Mesendoderm (in vitro differentiated cells): ENCODE measurements around the gene ABCC4.

Experiments used
- DNase-seq: peaks from one replicate; pipeline ENCODE4 v3.0.0; 2013
- H2AK5ac ChIP-seq: 2 replicates; pipeline ENCODE4 v1.6.1; 2013; ENCODE audit warnings: low read length, inconsistent platforms
- H2BK120ac ChIP-seq: 2 replicates; pipeline ENCODE4 v1.6.1; 2013; ENCODE audit warnings: low read depth, mild to moderate bottlenecking, low read length, moderate library complexity, mixed read lengths
- H2BK15ac ChIP-seq: replicated peaks from 2 replicates; pipeline ENCODE4 v1.6.1; 2013; ENCODE audit warnings: low read depth, mild to moderate bottlenecking, moderate library complexity
- H2BK5ac ChIP-seq: 2 replicates; pipeline ENCODE4 v1.6.1; 2013; ENCODE audit warnings: low read length, inconsistent platforms
- H3K18ac ChIP-seq: 2 replicates; pipeline ENCODE4 v1.6.1; 2013; ENCODE audit warnings: mild to moderate bottlenecking, low read length, mixed read lengths
- H3K23ac ChIP-seq: one replicate; pipeline ENCODE4 v1.6.1; 2013; ENCODE audit warnings: low read length
- H3K27ac ChIP-seq: 2 replicates; pipeline ENCODE4 v1.5.1; 2013; ENCODE audit warnings: low read depth, mild to moderate bottlenecking, inconsistent platforms, low read length, moderate library complexity
- H3K27me3 ChIP-seq: 2 replicates; pipeline ENCODE4 v1.6.1; 2013; ENCODE audit warnings: low read length, control low read depth, mild to moderate bottlenecking, inconsistent platforms; ENCODE audit not compliant: insufficient read depth, poor library complexity
- H3K36me3 ChIP-seq: 2 replicates; pipeline ENCODE4 v1.6.1; 2013; ENCODE audit warnings: low read length, inconsistent platforms; ENCODE audit not compliant: control insufficient read depth, insufficient read depth
- H3K4ac ChIP-seq: one replicate; pipeline ENCODE4 v1.6.1; 2013; ENCODE audit warnings: low read depth, mild to moderate bottlenecking, low read length, moderate library complexity
- H3K4me1 ChIP-seq: 2 replicates; pipeline ENCODE4 v1.6.1; 2013; ENCODE audit warnings: low read depth, low read length, inconsistent platforms; ENCODE audit not compliant: control insufficient read depth
- H3K4me2 ChIP-seq: 2 replicates; pipeline ENCODE4 v1.6.1; 2013; ENCODE audit warnings: low read length
- H3K4me3 ChIP-seq: 2 replicates; pipeline ENCODE4 v1.5.1; 2013; ENCODE audit warnings: mild to moderate bottlenecking, low read length
- H3K56ac ChIP-seq: one replicate; pipeline ENCODE4 v1.6.1; 2013; ENCODE audit warnings: low read length
- H3K79me1 ChIP-seq: 2 replicates; pipeline ENCODE4 v1.6.1; 2013; ENCODE audit warnings: low read length, inconsistent platforms
- H3K79me2 ChIP-seq: 2 replicates; pipeline ENCODE4 v1.6.1; 2013; ENCODE audit warnings: mild to moderate bottlenecking, low read length; ENCODE audit not compliant: control insufficient read depth, insufficient read depth
- H3K9ac ChIP-seq: 2 replicates; pipeline ENCODE4 v1.6.1; 2013; ENCODE audit warnings: low read length, inconsistent platforms
- H4K5ac ChIP-seq: one replicate; pipeline ENCODE4 v1.6.1; 2013; ENCODE audit warnings: low read length
- H4K8ac ChIP-seq: one replicate; pipeline ENCODE4 v1.6.1; 2013; ENCODE audit warnings: low read depth, mild to moderate bottlenecking, control low read depth, low read length, moderate library complexity
- WGBS: extraction: QIAGEN DNeasy Blood & Tissue Kit; methylation state at CpG from one replicate; pipeline ENCODE4 v1.1.7; 2013; ENCODE audit warnings: low lambda C conversion rate, missing lambda C conversion rate; ENCODE audit not compliant: insufficient coverage; ENCODE audit errors: extremely low coverage; 5-methylcytosine and 5-hydroxymethylcytosine counted together

Gene ABCC4

GRCh38 chr13:95337597-95337996, 36.3 kb upstream of the ABCC4 start:
- no CpG with 5 or more reads among the region's 3 CpGs for WGBS

GRCh38 chr13:95335667-95336066, 34.4 kb upstream of the ABCC4 start:
- Histone ChIP-seq H3K79me1 (no peaks in the 10 kb centered on the region), H3K79me2 (no peaks in the 10 kb centered on the region), H3K23ac (no peak overlapping the region), H3K18ac (no peak overlapping the region), H4K5ac (no peak overlapping the region), H3K4ac (no peak overlapping the region), H3K27me3 (no peaks in the 10 kb centered on the region), H2AK5ac (no peak overlapping the region), H3K9ac (no peak overlapping the region), H3K56ac (no peak overlapping the region), H3K27ac (no peak overlapping the region), H3K36me3 (no peaks in the 10 kb centered on the region), H2BK15ac (no peak overlapping the region), H2BK120ac (no peak overlapping the region), H3K4me1 (no peaks in the 10 kb centered on the region), H4K8ac (no peak overlapping the region), H2BK5ac (no peak overlapping the region), H3K4me3 (no peak overlapping the region), H3K4me2 (no peak overlapping the region)
- no CpG with 5 or more reads among the region's 6 CpGs for WGBS
- DNase-seq: no peak

More at GRCh38 chr13:95337597-95337996, 36.3 kb upstream of the ABCC4 start:
- DNase-seq: no peak
- Histone ChIP-seq H2BK120ac (no peak overlapping the region), H3K4me3 (no peak overlapping the region), H3K36me3 (no peaks in the 10 kb centered on the region), H3K27ac (no peak overlapping the region), H3K9ac (no peak overlapping the region), H4K5ac (no peak overlapping the region), H2BK5ac (no peak overlapping the region), H2BK15ac (no peak overlapping the region), H2AK5ac (no peak overlapping the region), H3K27me3 (no peaks in the 10 kb centered on the region), H4K8ac (no peak overlapping the region), H3K23ac (no peak overlapping the region), H3K18ac (no peak overlapping the region), H3K4me1 (no peaks in the 10 kb centered on the region), H3K56ac (no peak overlapping the region), H3K4ac (no peak overlapping the region), H3K79me1 (no peaks in the 10 kb centered on the region), H3K79me2 (no peaks in the 10 kb centered on the region), H3K4me2 (no peak overlapping the region)

GRCh38 chr13:95328386-95328785, 27.1 kb upstream of the ABCC4 start:
- H3K79me2 ChIP-seq: no peaks in the 10 kb centered on the region
- no peak overlapping the region for H2BK15ac ChIP-seq
- no peaks in the 10 kb centered on the region for H3K36me3 ChIP-seq
- no peak overlapping the region for H4K5ac ChIP-seq
- H4K8ac ChIP-seq: no peak overlapping the region
- H3K18ac ChIP-seq: no peak overlapping the region
- H3K9ac ChIP-seq: no peak overlapping the region
- no peak for DNase-seq
- no peak overlapping the region for H2AK5ac ChIP-seq
- no peak overlapping the region for H3K4me3 ChIP-seq
- H3K27me3 ChIP-seq: no peaks in the 10 kb centered on the region
- H3K27ac ChIP-seq: no peak overlapping the region
- no peak overlapping the region for H3K4ac ChIP-seq
- no peak overlapping the region for H3K23ac ChIP-seq
- H3K4me1 ChIP-seq: no peaks in the 10 kb centered on the region
- H3K4me2 ChIP-seq: no peak overlapping the region
- no peak overlapping the region for H2BK5ac ChIP-seq
- H3K56ac ChIP-seq: no peak overlapping the region
- no peak overlapping the region for H2BK120ac ChIP-seq
- no CpG with 5 or more reads among the region's 5 CpGs for WGBS
- H3K79me1 ChIP-seq: no peaks in the 10 kb centered on the region

- Histone ChIP-seq H3K79me1 (no peaks in the 10 kb centered on the region), H3K56ac (no peak overlapping the region), H3K36me3 (no peaks in the 10 kb centered on the region), H2AK5ac (no peak overlapping the region), H3K18ac (no peak overlapping the region), H3K23ac (no peak overlapping the region), H3K4me3 (no peak overlapping the region), H3K4me2 (no peak overlapping the region), H3K27ac (no peak overlapping the region), H4K8ac (no peak overlapping the region), H3K27me3 (no peaks in the 10 kb centered on the region), H4K5ac (no peak overlapping the region), H3K4ac (no peak overlapping the region), H3K9ac (no peak overlapping the region), H2BK5ac (no peak overlapping the region), H2BK120ac (no peak overlapping the region), H3K79me2 (no peaks in the 10 kb centered on the region), H3K4me1 (no peaks in the 10 kb centered on the region), H2BK15ac (no peak overlapping the region)
- DNase-seq: no peak
- no CpG with 5 or more reads among the region's 10 CpGs for WGBS
These were observed 25.9 kb upstream of the ABCC4 start for GRCh38 chr13:95327190-95327589.

- Histone ChIP-seq H3K79me1 (no peaks in the 10 kb centered on the region), H3K4me2 (no peak overlapping the region), H3K4me1 (no peaks in the 10 kb centered on the region), H3K18ac (no peak overlapping the region), H3K27me3 (no peaks in the 10 kb centered on the region), H3K56ac (no peak overlapping the region), H3K4ac (no peak overlapping the region), H2BK5ac (no peak overlapping the region), H4K8ac (no peak overlapping the region), H3K27ac (no peak overlapping the region), H3K23ac (no peak overlapping the region), H2AK5ac (no peak overlapping the region), H4K5ac (no peak overlapping the region), H2BK120ac (no peak overlapping the region), H3K36me3 (no peaks in the 10 kb centered on the region), H3K79me2 (no peaks in the 10 kb centered on the region), H3K4me3 (no peak overlapping the region), H2BK15ac (no peak overlapping the region), H3K9ac (no peak overlapping the region)
- WGBS: no CpG with 5 or more reads among the region's 5 CpGs
- no peak for DNase-seq
These were observed 25.4 kb upstream of the ABCC4 start for GRCh38 chr13:95326695-95327094.

- no CpG with 5 or more reads among the region's 3 CpGs for WGBS
These were observed 24.2 kb upstream of the ABCC4 start for GRCh38 chr13:95325485-95325884.

More at GRCh38 chr13:95325485-95325884, 24.2 kb upstream of the ABCC4 start:
- Histone ChIP-seq H4K5ac (no peak overlapping the region), H3K36me3 (no peaks in the 10 kb centered on the region), H2BK5ac (no peak overlapping the region), H4K8ac (no peak overlapping the region), H3K4me1 (no peaks in the 10 kb centered on the region), H3K79me2 (no peaks in the 10 kb centered on the region), H3K4me3 (no peak overlapping the region), H2AK5ac (no peak overlapping the region), H3K27ac (no peak overlapping the region), H3K79me1 (no peaks in the 10 kb centered on the region), H3K27me3 (no peaks in the 10 kb centered on the region), H2BK15ac (no peak overlapping the region), H3K9ac (no peak overlapping the region), H3K23ac (no peak overlapping the region), H2BK120ac (no peak overlapping the region), H3K4ac (no peak overlapping the region), H3K56ac (no peak overlapping the region), H3K18ac (no peak overlapping the region), H3K4me2 (no peak overlapping the region)
- no peak for DNase-seq
